RWPE2 (cell line): ENCODE results near the gene JMJD7.

Source experiments
- ATAC-seq: fragments of 200-7000 bp; cut with Tn5 transposase; 3 replicates; pipeline ENCODE4 v1.9.1; 2021; ENCODE audit warnings: low read depth
- DNase-seq: peaks from one replicate; pipeline ENCODE4 v3.0.0-alpha.2; 2020; ENCODE audit warnings: low spot score
- H3K27ac ChIP-seq: fragments of 450-650 bp; 2 replicates; pipeline ENCODE4 v1.5.1; 2017; ENCODE audit warnings: mild to moderate bottlenecking; ENCODE audit not compliant: poor library complexity, severe bottlenecking
- H3K27me3 ChIP-seq: fragments of 250-450 bp; sonication (Bioruptor Pico); 2 replicates; pipeline ENCODE4 v1.5.1; 2021; ENCODE audit warnings: mild to moderate bottlenecking, moderate library complexity; ENCODE audit not compliant: insufficient read depth, poor library complexity, severe bottlenecking
- H3K36me3 ChIP-seq: fragments of 250-450 bp; sonication (Bioruptor Pico); 2 replicates; pipeline ENCODE4 v1.5.1; 2020; ENCODE audit warnings: low read depth, mild to moderate bottlenecking, moderate library complexity
- H3K4me1 ChIP-seq: fragments of 250-450 bp; sonication (Bioruptor Pico); 2 replicates; pipeline ENCODE4 v1.5.1; 2021; ENCODE audit warnings: mild to moderate bottlenecking, moderate library complexity; ENCODE audit not compliant: insufficient read depth, poor library complexity, severe bottlenecking
- H3K4me3 ChIP-seq: fragments of 250-450 bp; sonication (Bioruptor Pico); 2 replicates; pipeline ENCODE4 v1.5.1; 2021; ENCODE audit warnings: mild to moderate bottlenecking, moderate library complexity; ENCODE audit not compliant: severe bottlenecking
- H3K9me3 ChIP-seq: fragments of 250-450 bp; sonication (Bioruptor Pico); 2 replicates; pipeline ENCODE4 v1.5.1; 2021; ENCODE audit warnings: mild to moderate bottlenecking, moderate library complexity; ENCODE audit not compliant: severe bottlenecking
- CTCF ChIP-seq: fragments of 450-650 bp; IDR thresholded peaks from one replicate; pipeline ENCODE4 v1.5.1; 2017; ENCODE audit warnings: mild to moderate bottlenecking, moderate library complexity; ENCODE audit not compliant: poor library complexity, severe bottlenecking

The JMJD7 gene

GRCh38 chr15:41855261-41855961 lies 27.5 kb downstream of the JMJD7 start:
- TF ChIP-seq CTCF: no peak
- Histone ChIP-seq H3K4me3 (no peak overlapping the region), H3K4me1 (no peaks in the 10 kb centered on the region), H3K27me3 (no peaks in the 10 kb centered on the region), H3K9me3 (no peaks in the 10 kb centered on the region), H3K27ac (no peak overlapping the region), H3K36me3 (no peaks in the 10 kb centered on the region)
- ATAC-seq (no peak), DNase-seq (no peak)

DNA sequence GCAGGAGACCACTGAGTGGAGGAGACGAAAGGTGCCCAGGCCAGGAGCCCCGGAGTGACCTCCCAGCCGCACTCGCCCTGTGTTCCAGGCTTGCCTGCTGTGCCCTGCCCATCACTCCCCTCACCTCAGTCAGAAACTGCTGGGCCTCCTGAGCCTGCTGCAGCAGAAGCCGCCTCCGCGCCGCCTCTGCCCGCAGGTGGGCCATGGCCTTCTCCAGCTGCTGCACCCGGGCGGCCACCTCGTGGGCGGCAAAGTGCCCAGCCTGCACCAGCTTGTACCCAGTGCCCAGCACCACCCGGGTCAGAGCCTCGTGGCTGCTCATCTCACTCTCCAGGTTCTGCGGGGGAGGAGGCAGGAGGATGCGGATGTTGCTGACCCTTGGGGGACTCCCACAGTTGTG lies 28.4 kb downstream of the JMJD7 start:
- TF ChIP-seq CTCF: no peak
- Histone ChIP-seq H3K9me3 (no peaks in the 10 kb centered on the region), H3K4me3 (no peak overlapping the region), H3K27ac (no peak overlapping the region), H3K36me3 (no peaks in the 10 kb centered on the region), H3K27me3 (no peaks in the 10 kb centered on the region), H3K4me1 (no peaks in the 10 kb centered on the region)
- no peak for DNase-seq
- no peak for ATAC-seq

- ATAC-seq (no peak), DNase-seq (no peak)
- Histone ChIP-seq H3K4me3 (no peak overlapping the region), H3K36me3 (no peaks in the 10 kb centered on the region), H3K9me3 (no peaks in the 10 kb centered on the region), H3K27ac (no peak overlapping the region), H3K4me1 (no peaks in the 10 kb centered on the region), H3K27me3 (no peaks in the 10 kb centered on the region)
- no peak for TF ChIP-seq CTCF
These were observed 28.8 kb downstream of the JMJD7 start for GRCh38 chr15:41856716-41857115.

DNA sequence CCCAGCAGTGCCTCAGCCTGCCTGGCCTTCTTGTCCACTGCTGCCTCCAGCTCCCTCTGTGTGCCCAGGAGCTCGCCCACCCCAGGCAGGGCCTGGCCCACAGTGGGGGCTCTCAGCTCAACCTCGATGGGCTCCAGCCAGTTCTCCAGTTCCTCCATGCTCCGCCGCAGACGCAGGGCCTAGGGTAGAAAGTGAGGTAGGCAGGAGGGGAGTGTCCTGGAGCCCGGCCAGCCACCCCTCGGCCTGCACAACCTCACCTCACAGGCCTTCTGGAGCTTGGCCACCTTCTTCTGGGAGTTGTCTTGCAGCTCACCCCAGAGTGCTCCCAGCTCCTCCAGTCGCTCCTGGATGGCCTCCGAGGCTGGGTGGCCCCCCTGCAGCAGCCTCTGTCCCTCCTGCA lies 29.4 kb downstream of the JMJD7 start:
- H3K27me3 ChIP-seq: no peaks in the 10 kb centered on the region
- ATAC-seq (no peak), DNase-seq (no peak)
- H3K27ac ChIP-seq: no peak overlapping the region
- H3K9me3 ChIP-seq: no peaks in the 10 kb centered on the region
- no peak overlapping the region for H3K4me3 ChIP-seq
- H3K36me3 ChIP-seq: no peaks in the 10 kb centered on the region
- H3K4me1 ChIP-seq: no peaks in the 10 kb centered on the region
- no peak for TF ChIP-seq CTCF

- no peak for ATAC-seq
- DNase-seq: no peak
- H3K9me3 ChIP-seq: no peaks in the 10 kb centered on the region
- H3K4me3 ChIP-seq: no peak overlapping the region
- H3K4me1 ChIP-seq: no peaks in the 10 kb centered on the region
- H3K27ac ChIP-seq: no peak overlapping the region
- no peak for TF ChIP-seq CTCF
- H3K36me3 ChIP-seq: no peaks in the 10 kb centered on the region
- H3K27me3 ChIP-seq: no peaks in the 10 kb centered on the region
These were observed 30.9 kb downstream of the JMJD7 start for GRCh38 chr15:41858756-41859155.
